GM12864 (cell line): ENCODE results near the gene DIAPH2.

Experiments
- DNase-seq: peaks from one replicate; pipeline ENCODE4 v3.0.0-alpha.2; 2011; ENCODE audit warnings: low read depth
- H3K4me3 ChIP-seq: 2 replicates; pipeline ENCODE4 v1.5.1; 2011; ENCODE audit warnings: mild to moderate bottlenecking, low read depth, low read length, control low read depth
- CTCF ChIP-seq: IDR thresholded peaks from 2 replicates; pipeline ENCODE4 v1.5.1; 2011; ENCODE audit warnings: low read depth, mild to moderate bottlenecking, moderate library complexity, low read length, control low read depth, inconsistent platforms; ENCODE audit errors: missing control alignments

DIAPH2 gene

GRCh38 chrX:96994093-96994492, 309.5 kb downstream of the DIAPH2 start:
- no peak overlapping the region for H3K4me3 ChIP-seq
- no peak for DNase-seq
- no peak for TF ChIP-seq CTCF

- no peak for TF ChIP-seq CTCF
- DNase-seq = no peak
- no peak overlapping the region for H3K4me3 ChIP-seq
Measured at GRCh38 chrX:96997196-96997595, 312.6 kb downstream of the DIAPH2 start.

- no peak for TF ChIP-seq CTCF
Measured at GRCh38 chrX:97000682-97001368, 316.2 kb downstream of the DIAPH2 start.

GRCh38 chrX:97006167-97006566, 321.5 kb downstream of the DIAPH2 start:
- no peak overlapping the region for H3K4me3 ChIP-seq
- no peak for DNase-seq
- TF ChIP-seq CTCF = no peak

More at GRCh38 chrX:97000682-97001368, 316.2 kb downstream of the DIAPH2 start:
- DNase-seq = no peak
- no peak overlapping the region for H3K4me3 ChIP-seq

- no peak for TF ChIP-seq CTCF
- no peak overlapping the region for H3K4me3 ChIP-seq
- DNase-seq = no peak
Measured at GRCh38 chrX:97009391-97009790, 324.7 kb downstream of the DIAPH2 start.

GRCh38 chrX:97011540-97011939, 326.9 kb downstream of the DIAPH2 start:
- TF ChIP-seq CTCF = no peak
- no peak for DNase-seq
- H3K4me3 ChIP-seq = no peak overlapping the region

- DNase-seq = no peak
Measured at GRCh38 chrX:97016106-97016505, 331.5 kb downstream of the DIAPH2 start.

More at GRCh38 chrX:97016106-97016505, 331.5 kb downstream of the DIAPH2 start:
- no peak overlapping the region for H3K4me3 ChIP-seq
- no peak for TF ChIP-seq CTCF
